Neural progenitor cell (in vitro differentiated cells): ENCODE data around the gene CADPS. TPM values are rescaled to one million over a fixed set of nuclear protein-coding genes. Genes with fewer than 3 reads are reported as not detected.

Source experiments
- DNase-seq: peaks from one replicate; pipeline ENCODE4 v3.0.0-alpha.2; 2016; ENCODE audit warnings: low spot score
- H2AFZ ChIP-seq: fragments of 200-600 bp; sonication (generic); replicated peaks from 2 replicates; pipeline ENCODE4 v1.6.1; 2016; ENCODE audit warnings: antibody characterized with exemption
- H3F3A ChIP-seq: fragments of 200-600 bp; sonication (generic); 2 replicates; pipeline ENCODE4 v1.6.1; 2016; ENCODE audit warnings: antibody characterized with exemption, low read depth
- H3K27ac ChIP-seq: fragments of 200-600 bp; sonication (generic); 2 replicates; pipeline ENCODE4 v1.5.1; 2016; ENCODE audit warnings: mild to moderate bottlenecking
- H3K27me3 ChIP-seq: fragments of 200-600 bp; sonication (generic); 2 replicates; pipeline ENCODE4 v1.6.1; 2016; ENCODE audit warnings: mild to moderate bottlenecking, moderate library complexity
- H3K36me3 ChIP-seq: fragments of 200-600 bp; sonication (generic); 2 replicates; pipeline ENCODE4 v1.5.1; 2016
- H3K4me1 ChIP-seq: fragments of 200-600 bp; sonication (generic); 2 replicates; pipeline ENCODE4 v1.6.1; 2016; ENCODE audit warnings: mixed run types
- H3K4me2 ChIP-seq: fragments of 200-600 bp; sonication (generic); 2 replicates; pipeline ENCODE4 v1.6.1; 2016
- H3K4me3 ChIP-seq: fragments of 200-600 bp; sonication (generic); 2 replicates; pipeline ENCODE4 v1.5.1; 2016
- H3K79me2 ChIP-seq: fragments of 200-600 bp; sonication (generic); 2 replicates; pipeline ENCODE4 v1.6.1; 2016; ENCODE audit warnings: low read depth
- H3K9ac ChIP-seq: fragments of 200-600 bp; sonication (generic); 2 replicates; pipeline ENCODE4 v1.6.1; 2016
- H3K9me3 ChIP-seq: fragments of 200-600 bp; sonication (generic); 2 replicates; pipeline ENCODE4 v1.5.1; 2016; ENCODE audit warnings: low read depth
- H4K20me1 ChIP-seq: fragments of 200-600 bp; sonication (generic); 2 replicates; pipeline ENCODE4 v1.6.1; 2016; ENCODE audit warnings: low read depth
- H3K27ac Mint-ChIP-seq: 3 replicates; pipeline ENCODE4 v1.8.0; 2021; ENCODE audit warnings: mixed read lengths
- H3K27me3 Mint-ChIP-seq: 2 replicates; pipeline ENCODE4 v1.8.0; 2022; ENCODE audit warnings: low read depth, mild to moderate bottlenecking, inconsistent platforms, moderate library complexity, mixed read lengths; ENCODE audit not compliant: insufficient read depth
- H3K36me3 Mint-ChIP-seq: 3 replicates; pipeline ENCODE4 v1.8.0; 2021; ENCODE audit warnings: mixed read lengths
- H3K4me1 Mint-ChIP-seq: 3 replicates; pipeline ENCODE4 v1.8.0; 2021; ENCODE audit warnings: mixed read lengths
- H3K4me3 Mint-ChIP-seq: 3 replicates; pipeline ENCODE4 v1.8.0; 2021; ENCODE audit warnings: mild to moderate bottlenecking, moderate library complexity, mixed read lengths
- H3K9me3 Mint-ChIP-seq: 3 replicates; pipeline ENCODE4 v1.8.0; 2020; ENCODE audit warnings: mixed read lengths
- CTCF ChIP-seq: fragments of 200-600 bp; sonication (generic); IDR thresholded peaks from 2 replicates; pipeline ENCODE4 v1.5.1; 2017; ENCODE audit warnings: antibody characterized with exemption, mild to moderate bottlenecking
- EZH2 ChIP-seq: fragments of 200-600 bp; sonication (generic); IDR thresholded peaks from 2 replicates; pipeline ENCODE4 v1.6.1; 2017; ENCODE audit warnings: antibody characterized with exemption, mild to moderate bottlenecking, moderate library complexity
- EZH2phosphoT487 ChIP-seq: fragments of 200-600 bp; sonication (generic); IDR thresholded peaks from 2 replicates; pipeline ENCODE4 v1.6.1; 2017; ENCODE audit warnings: antibody characterized with exemption
- total RNA-seq: library from RNA; depleted of rRNA; stranded (reverse); fragments of >200 nt; gene quantifications from 2 replicates; pipeline ENCODE4 v1.2.3, GENCODE V29; 2015; ENCODE audit warnings: low replicate concordance

CADPS gene
- total RNA-seq, 1 donor from 2014 or later: 17.3 TPM

GRCh38 chr3:62636235-62636826 is 238.9 kb downstream of the CADPS start:
- no peaks in the 10 kb centered on the region for H4K20me1 ChIP-seq
- no peak overlapping the region for H3K4me3 ChIP-seq
- no peaks in the 10 kb centered on the region for H3K79me2 ChIP-seq
- no peaks in the 10 kb centered on the region for H3K36me3 ChIP-seq
- no peaks in the 10 kb centered on the region for H3K4me1 Mint-ChIP-seq
- no peaks in the 10 kb centered on the region for H3F3A ChIP-seq
- no peak for DNase-seq
- H3K9me3 ChIP-seq: no peaks in the 10 kb centered on the region
- H3K27ac ChIP-seq: no peak overlapping the region
- H3K9me3 Mint-ChIP-seq: no peaks in the 10 kb centered on the region
- H3K27me3 ChIP-seq: no peaks in the 10 kb centered on the region
- no peak overlapping the region for H3K4me3 Mint-ChIP-seq
- H2AFZ ChIP-seq: no peak overlapping the region
- no peaks in the 10 kb centered on the region for H3K27me3 Mint-ChIP-seq
- H3K4me2 ChIP-seq: no peak overlapping the region
- no peak overlapping the region for H3K27ac Mint-ChIP-seq
- no peaks in the 10 kb centered on the region for H3K4me1 ChIP-seq
- TF ChIP-seq EZH2 (no peak), CTCF (no peak), EZH2phosphoT487 (no peak)
- H3K36me3 Mint-ChIP-seq: no peaks in the 10 kb centered on the region
- H3K9ac ChIP-seq: no peak overlapping the region

GRCh38 chr3:62632510-62633294 is 242.5 kb downstream of the CADPS start:
- Mint-ChIP-seq H3K27ac (no peak overlapping the region), H3K9me3 (no peaks in the 10 kb centered on the region), H3K4me3 (no peak overlapping the region), H3K36me3 (no peaks in the 10 kb centered on the region), H3K27me3 (no peaks in the 10 kb centered on the region), H3K4me1 (no peaks in the 10 kb centered on the region)
- Histone ChIP-seq H3K36me3 (no peaks in the 10 kb centered on the region), H2AFZ (no peak overlapping the region), H4K20me1 (no peaks in the 10 kb centered on the region), H3K4me1 (peaks cover 4% of the 10 kb centered on the region), H3K27ac (no peak overlapping the region), H3K9me3 (no peaks in the 10 kb centered on the region), H3K79me2 (no peaks in the 10 kb centered on the region), H3K27me3 (no peaks in the 10 kb centered on the region), H3K4me2 (no peak overlapping the region), H3K4me3 (no peak overlapping the region), H3F3A (peaks cover 3% of the 10 kb centered on the region), H3K9ac (no peak overlapping the region)
- peak; percentile 48 for TF ChIP-seq CTCF
- TF ChIP-seq EZH2: no peak
- peak; percentile 28 for DNase-seq

GRCh38 chr3:62631488-62631887 is 243.7 kb downstream of the CADPS start:
- Mint-ChIP-seq H3K27ac (no peak overlapping the region), H3K9me3 (no peaks in the 10 kb centered on the region), H3K27me3 (no peaks in the 10 kb centered on the region), H3K4me1 (no peaks in the 10 kb centered on the region), H3K36me3 (no peaks in the 10 kb centered on the region), H3K4me3 (no peak overlapping the region)
- no peak overlapping the region for H3K9ac ChIP-seq
- H3K79me2 ChIP-seq: no peaks in the 10 kb centered on the region
- H3K9me3 ChIP-seq: no peaks in the 10 kb centered on the region
- DNase-seq: no peak
- H3K4me1 ChIP-seq: peaks cover 9% of the 10 kb centered on the region
- no peaks in the 10 kb centered on the region for H4K20me1 ChIP-seq
- peaks cover 3% of the 10 kb centered on the region for H3F3A ChIP-seq
- H3K36me3 ChIP-seq: no peaks in the 10 kb centered on the region
- H2AFZ ChIP-seq: no peak overlapping the region
- TF ChIP-seq CTCF (no peak), EZH2 (no peak), EZH2phosphoT487 (no peak)
- H3K27ac ChIP-seq: no peak overlapping the region
- H3K4me3 ChIP-seq: no peak overlapping the region
- H3K4me2 ChIP-seq: no peak overlapping the region
- H3K27me3 ChIP-seq: no peaks in the 10 kb centered on the region
